ENCODE measurements around the gene BRPF1.
A peak's percentile ranks its signal among the peaks of the same experiment; 100 is the strongest.

Gene BRPF1

DNA sequence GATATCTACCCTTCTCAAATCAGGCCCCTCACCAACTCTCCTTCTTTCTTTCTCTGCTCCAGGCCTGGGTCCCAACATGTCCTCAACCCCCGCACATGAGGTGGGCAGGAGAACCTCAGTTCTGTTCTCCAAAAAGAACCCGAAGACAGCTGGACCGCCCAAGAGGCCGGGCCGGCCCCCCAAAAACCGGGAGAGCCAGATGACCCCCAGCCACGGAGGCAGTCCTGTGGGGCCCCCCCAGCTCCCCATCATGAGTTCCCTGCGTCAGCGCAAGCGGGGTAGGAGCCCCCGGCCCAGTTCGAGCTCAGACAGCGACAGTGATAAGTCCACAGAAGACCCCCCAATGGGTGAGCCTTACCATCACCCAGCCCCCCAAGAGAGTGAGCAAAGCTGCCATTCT, 12.6 kb downstream of the BRPF1 start:
- no peak for DNase-seq (ENCODE audit: low read depth)
- no peak overlapping the region for H3K4me3 ChIP-seq (replicated peaks; ENCODE audit: low read depth, low read length)
- TF ChIP-seq, protein P1, sequence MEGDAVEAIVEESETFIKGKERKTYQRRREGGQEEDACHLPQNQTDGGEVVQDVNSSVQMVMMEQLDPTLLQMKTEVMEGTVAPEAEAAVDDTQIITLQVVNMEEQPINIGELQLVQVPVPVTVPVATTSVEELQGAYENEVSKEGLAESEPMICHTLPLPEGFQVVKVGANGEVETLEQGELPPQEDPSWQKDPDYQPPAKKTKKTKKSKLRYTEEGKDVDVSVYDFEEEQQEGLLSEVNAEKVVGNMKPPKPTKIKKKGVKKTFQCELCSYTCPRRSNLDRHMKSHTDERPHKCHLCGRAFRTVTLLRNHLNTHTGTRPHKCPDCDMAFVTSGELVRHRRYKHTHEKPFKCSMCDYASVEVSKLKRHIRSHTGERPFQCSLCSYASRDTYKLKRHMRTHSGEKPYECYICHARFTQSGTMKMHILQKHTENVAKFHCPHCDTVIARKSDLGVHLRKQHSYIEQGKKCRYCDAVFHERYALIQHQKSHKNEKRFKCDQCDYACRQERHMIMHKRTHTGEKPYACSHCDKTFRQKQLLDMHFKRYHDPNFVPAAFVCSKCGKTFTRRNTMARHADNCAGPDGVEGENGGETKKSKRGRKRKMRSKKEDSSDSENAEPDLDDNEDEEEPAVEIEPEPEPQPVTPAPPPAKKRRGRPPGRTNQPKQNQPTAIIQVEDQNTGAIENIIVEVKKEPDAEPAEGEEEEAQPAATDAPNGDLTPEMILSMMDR (IDR thresholded peaks at IDR 0.05; ENCODE audit: low read length, missing control alignments) = no peak

DNA sequence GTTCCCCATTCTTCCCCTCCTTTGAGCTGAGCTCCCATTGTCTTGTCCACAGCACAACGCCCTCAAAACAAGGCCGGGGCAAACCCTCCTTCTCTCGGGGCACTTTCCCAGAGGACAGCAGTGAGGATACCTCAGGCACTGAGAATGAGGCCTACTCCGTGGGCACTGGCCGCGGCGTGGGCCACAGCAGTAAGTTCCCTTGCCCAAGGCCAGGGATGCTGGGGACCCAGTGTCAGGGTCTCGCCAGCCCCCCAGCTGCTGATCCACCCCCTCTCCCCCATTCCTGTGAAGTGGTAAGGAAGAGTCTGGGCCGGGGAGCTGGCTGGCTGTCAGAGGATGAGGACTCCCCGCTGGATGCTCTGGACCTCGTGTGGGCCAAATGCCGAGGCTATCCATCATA, 14.0 kb downstream of the BRPF1 start:
- no peak for DNase-seq (ENCODE audit: low read depth)
- H3K4me3 ChIP-seq (replicated peaks; ENCODE audit: low read depth, low read length) = no peak overlapping the region
- TF ChIP-seq, protein P1 (IDR thresholded peaks at IDR 0.05; ENCODE audit: low read length, missing control alignments) = no peak

DNA sequence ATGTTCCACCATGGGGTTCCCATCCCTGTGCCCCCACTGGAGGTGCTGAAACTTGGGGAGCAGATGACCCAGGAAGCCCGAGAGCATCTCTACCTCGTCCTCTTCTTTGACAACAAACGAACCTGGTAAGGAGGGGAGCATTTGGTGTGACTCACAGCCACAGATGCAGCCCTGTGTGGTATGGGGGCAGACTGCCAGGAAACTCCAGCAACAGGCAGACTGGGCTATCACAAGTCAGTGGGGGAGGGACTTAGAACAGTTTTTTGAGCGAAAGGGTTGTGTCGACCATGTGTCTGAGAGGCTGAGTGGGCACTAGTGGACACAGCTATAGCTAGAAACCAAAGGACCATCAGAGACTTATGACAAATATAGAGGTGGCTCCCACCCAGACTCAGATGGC, 14.8 kb downstream of the BRPF1 start:
- H3K4me3 ChIP-seq (replicated peaks; ENCODE audit: low read depth, low read length) = no peak overlapping the region
- peak; percentile 92 for DNase-seq (ENCODE audit: low read depth)
- TF ChIP-seq, protein P1 (IDR thresholded peaks at IDR 0.05; ENCODE audit: low read length, missing control alignments) = no peak

DNA sequence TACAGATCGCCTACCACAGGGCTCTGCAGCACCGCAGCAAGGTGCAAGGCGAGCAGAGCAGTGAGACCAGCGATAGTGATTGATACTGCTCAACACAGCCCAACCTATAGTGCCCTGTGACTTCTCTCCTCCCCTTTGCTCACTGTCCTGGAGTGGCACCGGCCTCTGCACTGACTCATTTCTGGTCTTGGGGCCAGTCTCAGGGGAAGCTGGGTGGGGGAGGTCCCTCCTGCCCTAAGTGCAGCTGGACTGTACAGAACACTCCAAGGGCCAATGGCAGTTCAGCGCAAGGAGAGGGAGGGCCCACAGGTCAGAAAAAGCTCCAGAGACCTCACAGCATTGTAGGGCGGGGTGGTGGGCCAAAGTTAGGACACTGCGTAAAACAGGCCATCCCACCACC, 15.7 kb downstream of the BRPF1 start:
- H3K4me3 ChIP-seq (replicated peaks; ENCODE audit: low read depth, low read length) = no peak overlapping the region
- TF ChIP-seq, protein P1 (IDR thresholded peaks at IDR 0.05; ENCODE audit: low read length, missing control alignments) = no peak
- peak; percentile 63 for DNase-seq (ENCODE audit: low read depth)

DNA sequence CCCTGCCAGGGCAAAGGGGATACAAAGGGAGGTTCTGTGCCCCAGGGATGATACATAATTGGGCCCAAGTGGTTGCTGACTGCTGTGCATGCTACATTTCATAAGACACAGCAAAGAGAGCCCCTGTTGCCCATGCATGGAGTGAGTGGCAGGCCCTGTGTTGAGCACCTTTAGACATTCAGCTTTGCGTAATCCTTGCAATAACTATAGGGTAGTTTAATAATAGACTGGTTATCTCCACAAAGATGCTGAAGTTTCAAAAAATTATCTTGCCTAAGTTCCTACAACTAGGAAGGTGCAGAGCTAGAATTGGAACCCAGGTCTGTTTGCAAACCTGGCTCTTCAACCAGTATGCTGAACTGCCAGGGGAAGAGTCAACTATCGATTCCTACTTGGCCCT, 16.5 kb downstream of the BRPF1 start:
- no peak overlapping the region for H3K4me3 ChIP-seq (replicated peaks; ENCODE audit: low read depth, low read length)
- DNase-seq (ENCODE audit: low read depth) = no peak
- TF ChIP-seq, protein P1 (IDR thresholded peaks at IDR 0.05; ENCODE audit: low read length, missing control alignments) = no peak

DNA sequence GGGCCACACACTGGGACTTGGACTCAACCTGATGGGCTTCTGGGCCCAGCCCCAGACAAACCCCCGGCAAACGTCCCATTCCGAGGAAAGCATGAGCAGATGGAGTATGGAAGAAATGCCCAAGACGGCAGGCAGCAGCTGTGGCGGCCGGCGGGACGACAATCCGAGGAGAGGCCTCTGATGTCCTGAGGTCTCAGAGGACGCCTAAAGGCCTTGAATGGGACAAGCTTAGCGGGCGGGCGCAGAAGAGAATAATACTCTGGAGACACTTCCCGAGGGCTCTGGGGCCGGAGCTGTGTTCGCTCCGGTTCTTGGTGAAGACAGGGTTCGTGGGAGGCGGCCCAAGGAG, 17.7 kb downstream of the BRPF1 start:
- peak overlapping the region; percentile 68 for H3K4me3 ChIP-seq (replicated peaks; ENCODE audit: low read depth, low read length)
- no peak for DNase-seq (ENCODE audit: low read depth)
- TF ChIP-seq, protein P1 (IDR thresholded peaks at IDR 0.05; ENCODE audit: low read length, missing control alignments) = no peak

DNA sequence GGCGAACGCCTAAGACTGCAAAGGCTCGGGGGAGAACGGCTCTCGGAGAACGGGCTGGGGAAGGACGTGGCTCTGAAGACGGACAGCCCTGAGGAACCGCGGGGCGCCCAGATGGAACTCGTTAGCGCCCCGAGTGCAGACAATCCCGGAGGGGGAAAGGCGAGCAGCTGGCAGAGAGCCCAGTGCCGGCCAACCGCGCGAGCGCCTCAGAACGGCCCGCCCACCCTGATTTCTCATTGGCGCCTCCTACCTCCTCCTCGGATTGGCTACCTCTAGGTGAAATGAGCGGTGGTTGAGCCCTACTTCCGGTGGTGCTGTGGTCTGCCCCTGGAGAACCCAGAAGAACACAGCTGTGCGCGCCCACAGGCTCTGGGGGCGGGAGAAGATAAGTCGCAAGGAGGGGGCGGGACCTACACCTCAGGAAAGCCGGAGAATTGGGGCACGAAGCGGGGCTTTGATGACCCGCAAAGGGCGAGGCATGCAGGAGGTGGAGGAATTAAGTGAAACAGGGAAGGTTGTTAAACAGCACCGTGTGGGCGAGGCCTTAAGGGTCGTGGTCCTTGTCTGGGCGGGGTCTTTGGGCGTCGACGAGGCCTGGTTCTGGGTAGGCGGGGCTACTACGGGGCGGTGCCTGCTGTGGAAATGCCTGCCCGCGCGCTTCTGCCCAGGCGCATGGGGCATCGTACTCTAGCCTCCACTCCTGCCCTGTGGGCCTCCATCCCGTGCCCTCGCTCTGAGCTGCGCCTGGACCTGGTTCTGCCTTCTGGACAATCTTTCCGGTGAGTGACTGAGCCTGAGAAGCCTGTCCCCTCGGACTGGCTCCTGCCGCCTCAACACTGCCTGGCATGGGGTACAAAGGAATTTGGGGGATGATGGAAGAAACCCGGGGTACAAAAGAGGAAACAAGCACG, 18.4 kb downstream of the BRPF1 start, which contains the start of gene OGG1:
Gene OGG1 (plus strand): TSS at position 308 of the 911 bp plus-strand sequence. CDS start 335 bp downstream, at position 643.
- DNase-seq (ENCODE audit: low read depth) = peak; percentile 98
- TF ChIP-seq, protein P1 (IDR thresholded peaks at IDR 0.05; ENCODE audit: low read length, missing control alignments) = no peak
- H3K4me3 ChIP-seq (replicated peaks; ENCODE audit: low read depth, low read length) = peak within 1 kb of the TSS; percentile 68
